Left ventricle myocardium inferior (tissue), 1 donor: ENCODE data around the gene FANCI. TPM values are rescaled to one million over a fixed set of nuclear protein-coding genes. Genes with fewer than 3 reads are reported as not detected.

Experiments used
- DNase-seq: peaks from one replicate; pipeline ENCODE4 v3.0.0-alpha.2; 2020
- H3K27ac ChIP-seq: fragments of 200-600 bp; replicated peaks from 2 replicates; pipeline ENCODE4 v1.8.0; 2021
- H3K27me3 ChIP-seq: fragments of 200-600 bp; 2 replicates; pipeline ENCODE4 v1.8.0; 2021; ENCODE audit warnings: low read depth
- H3K36me3 ChIP-seq: fragments of 200-600 bp; 2 replicates; pipeline ENCODE4 v1.8.0; 2021
- H3K4me1 ChIP-seq: fragments of 200-600 bp; 2 replicates; pipeline ENCODE4 v1.8.0; 2021
- H3K4me3 ChIP-seq: fragments of 200-600 bp; 2 replicates; pipeline ENCODE4 v1.8.0; 2021; ENCODE audit warnings: mild to moderate bottlenecking, moderate library complexity
- H3K9me3 ChIP-seq: fragments of 200-600 bp; replicated peaks from 2 replicates; pipeline ENCODE4 v1.8.0; 2021
- intact Hi-C: fragments of 100-400 bp; cut with micrococcal nuclease; formaldehyde crosslinking; loops from one replicate; pipeline ENCODE4 v1.11.0; 2022
- total RNA-seq: library from RNA; stranded (reverse); fragmentation: NEBNext Ultra II Directional; extraction: Animal tissue kit (Norgen Biotek cat#: 25700); gene quantifications from one replicate; pipeline ENCODE4 v1.2.1, GENCODE V29; 2021
- TF ChIP-seq, protein P1 (sequence below): fragments of 200-600 bp; IDR thresholded peaks from 2 replicates; pipeline ENCODE4 v1.8.0; 2021; ENCODE audit warnings: antibody characterized with exemption, mild to moderate bottlenecking, borderline replicate concordance
- donor health status: DM: no; HTN: yes; CAD: no; lungs with severe emphysema.

FANCI gene
- total RNA-seq, 1 donor from 2014 or later: 2.7 TPM

DNA sequence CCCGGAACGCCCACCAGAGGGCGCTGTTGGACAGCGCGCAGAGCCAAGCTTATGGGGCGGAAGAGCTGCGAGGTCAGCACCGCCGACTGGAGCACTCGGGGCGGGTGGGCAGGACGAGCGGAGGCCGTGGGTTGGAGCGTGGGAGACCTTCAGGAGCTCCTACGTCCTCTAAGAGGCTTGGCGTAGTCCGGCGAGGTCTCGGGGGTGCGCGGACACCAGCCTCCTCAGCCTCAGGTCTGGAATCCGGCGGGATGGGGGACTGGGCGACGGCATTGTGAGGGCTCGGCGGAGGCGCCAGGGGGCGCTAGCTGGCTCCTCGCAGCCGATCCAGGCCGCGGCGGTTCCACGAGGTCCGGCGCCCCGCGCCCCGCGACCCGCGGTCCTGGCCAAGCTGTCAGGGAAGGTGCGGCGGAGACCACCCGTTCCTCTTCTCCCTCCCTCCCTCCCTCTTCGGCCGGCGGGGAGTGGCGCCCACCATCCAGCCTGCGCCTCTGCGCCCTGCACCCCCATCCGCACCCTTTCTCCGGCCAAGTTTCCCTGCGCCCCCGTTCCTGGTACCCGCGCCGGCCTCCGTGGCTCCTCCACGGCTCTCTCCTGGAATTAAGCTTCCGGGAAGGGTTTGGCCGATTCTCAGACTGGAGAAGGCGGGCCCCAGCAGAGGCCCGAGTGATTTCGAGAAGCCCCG is 115.1 kb downstream of the FANCI start:
- Histone ChIP-seq H3K27ac (no peak overlapping the region), H3K36me3 (no peaks in the 10 kb centered on the region), H3K9me3 (no peaks in the 10 kb centered on the region), H3K27me3 (peaks cover 100% of the 10 kb centered on the region), H3K4me1 (peaks cover 28% of the 10 kb centered on the region), H3K4me3 (peak overlapping the region; percentile 64)
- peak; percentile 68 for DNase-seq
- TF ChIP-seq, protein P1, sequence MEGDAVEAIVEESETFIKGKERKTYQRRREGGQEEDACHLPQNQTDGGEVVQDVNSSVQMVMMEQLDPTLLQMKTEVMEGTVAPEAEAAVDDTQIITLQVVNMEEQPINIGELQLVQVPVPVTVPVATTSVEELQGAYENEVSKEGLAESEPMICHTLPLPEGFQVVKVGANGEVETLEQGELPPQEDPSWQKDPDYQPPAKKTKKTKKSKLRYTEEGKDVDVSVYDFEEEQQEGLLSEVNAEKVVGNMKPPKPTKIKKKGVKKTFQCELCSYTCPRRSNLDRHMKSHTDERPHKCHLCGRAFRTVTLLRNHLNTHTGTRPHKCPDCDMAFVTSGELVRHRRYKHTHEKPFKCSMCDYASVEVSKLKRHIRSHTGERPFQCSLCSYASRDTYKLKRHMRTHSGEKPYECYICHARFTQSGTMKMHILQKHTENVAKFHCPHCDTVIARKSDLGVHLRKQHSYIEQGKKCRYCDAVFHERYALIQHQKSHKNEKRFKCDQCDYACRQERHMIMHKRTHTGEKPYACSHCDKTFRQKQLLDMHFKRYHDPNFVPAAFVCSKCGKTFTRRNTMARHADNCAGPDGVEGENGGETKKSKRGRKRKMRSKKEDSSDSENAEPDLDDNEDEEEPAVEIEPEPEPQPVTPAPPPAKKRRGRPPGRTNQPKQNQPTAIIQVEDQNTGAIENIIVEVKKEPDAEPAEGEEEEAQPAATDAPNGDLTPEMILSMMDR: peak; percentile 98
- intact Hi-C loops: loop anchor here (2.0 kb wide), 1 partner anchor 72 kb away; no protein-coding TSS in a partner anchor

DNA sequence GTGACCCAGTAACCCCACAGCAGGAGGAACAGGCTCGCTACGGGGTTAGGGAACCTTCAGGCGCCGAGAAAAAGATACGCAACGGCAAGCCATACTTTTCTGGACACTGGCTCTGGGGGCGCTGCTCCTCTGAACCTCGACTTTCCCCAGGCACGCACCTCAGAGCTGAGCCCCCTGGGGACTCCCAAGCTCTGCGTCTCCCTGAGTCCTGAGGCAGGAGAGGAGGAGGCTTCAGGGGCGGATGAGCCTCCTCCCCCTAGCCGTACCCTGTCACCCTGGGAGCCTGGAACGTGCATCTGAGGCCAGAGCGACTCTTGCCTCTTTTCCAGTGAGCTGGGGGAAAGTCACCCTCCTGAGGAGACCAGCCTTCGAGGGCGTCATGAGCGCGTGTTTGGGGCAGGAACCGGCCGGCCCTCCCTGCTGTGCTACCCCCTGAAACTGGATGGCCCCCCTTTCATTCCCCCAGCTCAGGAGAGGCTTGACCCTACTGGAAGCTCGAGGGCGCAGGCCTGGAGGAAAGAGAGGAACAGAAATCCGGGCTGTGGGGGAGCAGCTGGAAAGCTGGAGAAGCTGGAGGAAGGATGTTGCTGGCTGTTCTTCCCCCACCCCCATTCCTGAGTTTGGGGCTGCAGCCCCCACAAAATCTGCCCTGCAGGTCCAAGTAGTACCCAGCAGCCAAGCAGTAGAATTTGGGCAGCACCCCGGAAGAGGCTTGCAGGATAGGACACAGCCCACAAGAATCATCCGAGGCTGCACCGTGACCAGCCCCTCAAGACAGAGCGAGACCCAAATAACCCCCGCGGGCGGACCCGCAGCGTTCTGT is 115.9 kb downstream of the FANCI start:
- intact Hi-C loops: loop anchor here (2.0 kb wide), 1 partner anchor 71 kb away; no protein-coding TSS in a partner anchor
- Histone ChIP-seq H3K4me3 (peak overlapping the region; percentile 64), H3K4me1 (peaks cover 28% of the 10 kb centered on the region), H3K9me3 (no peaks in the 10 kb centered on the region), H3K27me3 (peaks cover 100% of the 10 kb centered on the region), H3K27ac (no peak overlapping the region), H3K36me3 (no peaks in the 10 kb centered on the region)
- TF ChIP-seq, protein P1: no peak
- DNase-seq: no peak

GRCh38 chr15:89360294-89360971 is 116.7 kb downstream of the FANCI start:
- H3K36me3 ChIP-seq: no peaks in the 10 kb centered on the region
- intact Hi-C loops: no loop called here
- no peaks in the 10 kb centered on the region for H3K9me3 ChIP-seq
- no peak overlapping the region for H3K27ac ChIP-seq
- H3K27me3 ChIP-seq: peaks cover 100% of the 10 kb centered on the region
- DNase-seq: no peak
- peaks cover 28% of the 10 kb centered on the region for H3K4me1 ChIP-seq
- TF ChIP-seq, protein P1: no peak
- no peak overlapping the region for H3K4me3 ChIP-seq

GRCh38 chr15:89361451-89362202 is 117.8 kb downstream of the FANCI start:
- Histone ChIP-seq H3K4me3 (no peak overlapping the region), H3K9me3 (no peaks in the 10 kb centered on the region), H3K4me1 (peaks cover 28% of the 10 kb centered on the region), H3K27me3 (peaks cover 100% of the 10 kb centered on the region), H3K27ac (no peak overlapping the region), H3K36me3 (no peaks in the 10 kb centered on the region)
- intact Hi-C loops: no loop called here
- TF ChIP-seq, protein P1: no peak
- peak; percentile 61 for DNase-seq
